Measurements from ENCODE around the gene TRPV6. TPM values are rescaled to one million over a fixed set of nuclear protein-coding genes. Genes with fewer than 3 reads are reported as not detected.

TRPV6 gene
- polyA plus RNA-seq, 1 experiment = not detected

DNA sequence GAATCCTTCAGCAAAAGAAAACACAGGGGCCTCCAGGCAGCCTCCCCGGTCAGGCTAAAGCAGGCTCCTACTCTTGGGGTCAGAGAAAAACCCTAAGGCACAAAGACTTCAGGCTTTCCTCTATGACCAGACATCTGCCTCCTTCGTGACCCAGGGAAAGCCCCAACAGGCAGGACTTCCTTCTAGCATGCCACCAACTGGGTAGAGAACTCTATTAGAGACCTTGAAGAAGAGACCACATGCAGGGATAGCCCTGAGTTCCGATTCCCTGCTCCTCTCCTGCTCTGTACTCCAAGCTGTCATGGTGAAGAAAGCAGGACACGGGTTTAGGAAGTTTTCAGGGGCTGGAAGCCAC, 1.3 kb downstream of the TRPV6 start:
- ChIA-PET CTCF (no interaction called here), POLR2A (no interaction called here)
- Histone ChIP-seq H3K27me3 (ENCODE audit: control insufficient read depth, insufficient read depth, low read length) (peaks cover 2% of the 10 kb centered on the region), H3K36me3 (ENCODE audit: control insufficient read depth, insufficient read depth, low read length) (no peaks in the 10 kb centered on the region), H3K4me3 (ENCODE audit: low read depth, low read length) (no peak overlapping the region)
- no peak for TF ChIP-seq CTCF (IDR thresholded peaks at IDR 0.05; ENCODE audit: insufficient read depth, low read depth, low read length)
- no peak for DNase-seq (ENCODE audit: low read depth)

- H3K4me3 ChIP-seq (ENCODE audit: low read depth, low read length) = no peak overlapping the region
- ChIA-PET CTCF (interaction anchor here (1.0 kb wide), 1 partner anchor 11 kb away, joined by 3 read pairs; no protein-coding TSS in a partner anchor), POLR2A (no interaction called here)
- no peak for DNase-seq (ENCODE audit: low read depth)
- TF ChIP-seq CTCF (IDR thresholded peaks at IDR 0.05; ENCODE audit: insufficient read depth, low read depth, low read length) = no peak
- H3K27me3 ChIP-seq (ENCODE audit: control insufficient read depth, insufficient read depth, low read length) = peaks cover 2% of the 10 kb centered on the region
- H3K36me3 ChIP-seq (ENCODE audit: control insufficient read depth, insufficient read depth, low read length) = no peaks in the 10 kb centered on the region
These were observed 1.8 kb downstream of the TRPV6 start for GRCh38 chr7:142883571-142884285.

DNA sequence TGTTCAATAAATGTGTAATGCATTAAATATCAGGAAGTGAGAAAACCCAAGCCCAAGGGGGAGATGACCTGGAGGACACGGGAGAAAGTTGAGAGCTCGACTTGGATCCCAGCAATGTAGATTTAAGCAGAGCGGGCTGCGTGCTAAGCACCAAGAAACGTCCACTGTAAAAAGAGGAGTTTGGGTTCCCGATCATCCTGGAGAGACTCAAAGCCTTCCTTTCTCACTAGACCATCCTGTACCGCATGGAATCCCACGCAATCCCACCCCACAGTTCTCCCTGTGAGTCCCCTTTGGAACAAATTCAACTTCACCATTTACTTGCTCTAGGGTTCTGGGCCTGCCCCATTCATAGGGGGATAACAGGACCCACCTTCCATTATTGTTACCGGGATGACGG, 2.4 kb downstream of the TRPV6 start:
- no peak for DNase-seq (ENCODE audit: low read depth)
- TF ChIP-seq CTCF (IDR thresholded peaks at IDR 0.05; ENCODE audit: insufficient read depth, low read depth, low read length) = no peak
- Histone ChIP-seq H3K36me3 (ENCODE audit: control insufficient read depth, insufficient read depth, low read length) (no peaks in the 10 kb centered on the region), H3K4me3 (ENCODE audit: low read depth, low read length) (no peak overlapping the region), H3K27me3 (ENCODE audit: control insufficient read depth, insufficient read depth, low read length) (peaks cover 2% of the 10 kb centered on the region)
- ChIA-PET POLR2A (no interaction called here), CTCF (interaction anchor here (1.0 to 3.1 kb wide), 3 partner anchors 10 to 332 kb away, joined by 3 to 17 read pairs (median 5); no protein-coding TSS in a partner anchor)

GRCh38 chr7:142882338-142882678, 3.2 kb downstream of the TRPV6 start:
- ChIA-PET POLR2A (no interaction called here), CTCF (interaction anchor here (0.6 to 3.1 kb wide), 6 partner anchors 16 to 335 kb away, joined by 3 to 17 read pairs (median 5); no protein-coding TSS in a partner anchor)
- no peaks in the 10 kb centered on the region for H3K36me3 ChIP-seq (ENCODE audit: control insufficient read depth, insufficient read depth, low read length)
- no peak for TF ChIP-seq CTCF (IDR thresholded peaks at IDR 0.05; ENCODE audit: insufficient read depth, low read depth, low read length)
- DNase-seq (ENCODE audit: low read depth) = no peak
- H3K4me3 ChIP-seq (ENCODE audit: low read depth, low read length) = no peak overlapping the region
- peaks cover 2% of the 10 kb centered on the region for H3K27me3 ChIP-seq (ENCODE audit: control insufficient read depth, insufficient read depth, low read length)

DNA sequence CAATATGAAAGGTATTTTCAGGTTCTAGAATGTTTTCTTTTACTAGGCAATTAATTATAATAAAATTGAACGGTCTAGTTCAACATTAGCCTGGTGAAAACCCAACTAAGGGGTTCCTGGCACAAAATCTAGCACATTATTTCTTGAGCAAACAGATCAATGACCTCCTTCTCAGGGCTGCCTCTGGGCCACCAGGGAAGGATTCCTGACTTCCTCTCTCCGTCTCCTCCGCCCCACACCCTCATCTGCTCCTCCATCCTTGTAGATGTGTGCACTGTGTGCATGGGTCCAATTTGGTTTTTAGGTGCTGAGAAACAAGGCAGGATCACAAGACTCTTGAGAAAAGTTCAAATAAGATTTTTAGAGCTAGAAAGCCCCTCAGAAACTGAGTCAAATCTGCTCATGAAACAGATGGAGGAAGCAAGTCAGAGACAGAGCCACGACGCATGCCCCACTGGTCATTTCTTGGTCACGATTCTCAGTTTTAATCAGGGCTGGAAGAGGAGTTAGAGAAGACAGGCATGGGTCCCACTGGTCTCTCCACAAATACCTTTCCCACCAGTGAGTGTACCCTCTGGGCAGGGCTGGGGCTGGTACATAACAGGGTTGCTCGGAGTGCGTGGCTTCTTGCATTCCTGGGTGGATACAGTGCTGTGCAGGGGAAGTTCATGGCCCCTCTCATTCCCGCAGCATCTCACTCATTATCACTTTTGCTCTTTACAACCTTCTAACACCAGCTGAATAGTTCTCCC, 3.8 kb downstream of the TRPV6 start:
- Histone ChIP-seq H3K4me3 (ENCODE audit: low read depth, low read length) (no peak overlapping the region), H3K27me3 (ENCODE audit: control insufficient read depth, insufficient read depth, low read length) (peaks cover 2% of the 10 kb centered on the region), H3K36me3 (ENCODE audit: control insufficient read depth, insufficient read depth, low read length) (no peaks in the 10 kb centered on the region)
- ChIA-PET POLR2A (no interaction called here), CTCF (interaction anchor here (0.6 to 3.1 kb wide), 20 partner anchors 8 to 420 kb away, joined by 3 to 22 read pairs (median 3); no protein-coding TSS in a partner anchor)
- TF ChIP-seq CTCF (IDR thresholded peaks at IDR 0.05; ENCODE audit: insufficient read depth, low read depth, low read length) = no peak
- no peak for DNase-seq (ENCODE audit: low read depth)
